Liver (tissue), 3 donors: ENCODE results near the gene PLB1.

Source experiments
- CTCF ChIP-seq: fragments of 150-350 bp; IDR thresholded peaks from 2 replicates; pipeline ENCODE4 v1.5.1; 2017; ENCODE audit warnings: improper control_type of control experiment, low read depth, low read length; ENCODE audit not compliant: missing input control
- EGR1 ChIP-seq, 2 donors: IDR thresholded peaks; 2 replicates each; pipeline ENCODE4 v1.6.1; 2016 to 2018; ENCODE audit warnings: antibody characterized with exemption in 2 of 2, low read depth in 2 of 2
- FOXA2 ChIP-seq: IDR thresholded peaks from 2 replicates; pipeline ENCODE4 v1.6.1; 2016; ENCODE audit warnings: antibody characterized with exemption
- SP1 ChIP-seq: IDR thresholded peaks from 2 replicates; pipeline ENCODE4 v1.6.1; 2018; ENCODE audit warnings: antibody characterized with exemption, mild to moderate bottlenecking
- YY1 ChIP-seq: IDR thresholded peaks from 2 replicates; pipeline ENCODE4 v1.6.1; 2016; ENCODE audit warnings: antibody characterized with exemption, mild to moderate bottlenecking
- donor health status: healthy.
- donor health status: healthy.

DNA sequence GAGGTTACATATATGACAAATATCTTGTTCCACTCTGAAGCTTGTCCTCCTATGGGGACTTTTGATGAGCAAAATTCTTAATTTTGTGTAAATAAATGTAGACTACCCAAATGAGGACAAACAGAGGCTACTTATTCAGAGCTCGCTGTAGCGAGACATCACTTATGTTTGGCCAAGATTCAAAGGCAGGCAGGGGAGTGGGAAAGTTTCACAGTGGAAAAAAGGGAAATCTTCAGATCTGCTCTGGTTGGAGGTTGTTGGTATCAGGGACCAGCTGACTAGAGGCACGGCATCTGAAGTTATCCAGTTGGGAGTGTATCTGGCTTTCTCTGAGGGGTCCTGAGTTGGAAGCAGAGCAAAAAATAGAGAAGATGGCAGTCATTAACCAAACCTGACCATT lies 1.3 kb downstream of the PLB1 start:
- no peak for TF ChIP-seq FOXA2
- no peak for TF ChIP-seq YY1
- TF ChIP-seq SP1 = no peak
- TF ChIP-seq CTCF = no peak
- no peak for TF ChIP-seq EGR1 (IDR thresholded peaks at IDR 0.05; ENCODE audit: low read depth in 2 of 2)
